Stimulated activated CD4-positive, alpha-beta T cell treated with anti-CD3 and anti-CD28 coated beads, Interleukin-4, amount 100 ng/mL, for 1 hour (primary cell): ENCODE measurements around the gene MID1.

Source experiments
- DNase-seq: peaks from one replicate; pipeline ENCODE4 v3.0.0-alpha.2; 2020

Gene MID1

DNA sequence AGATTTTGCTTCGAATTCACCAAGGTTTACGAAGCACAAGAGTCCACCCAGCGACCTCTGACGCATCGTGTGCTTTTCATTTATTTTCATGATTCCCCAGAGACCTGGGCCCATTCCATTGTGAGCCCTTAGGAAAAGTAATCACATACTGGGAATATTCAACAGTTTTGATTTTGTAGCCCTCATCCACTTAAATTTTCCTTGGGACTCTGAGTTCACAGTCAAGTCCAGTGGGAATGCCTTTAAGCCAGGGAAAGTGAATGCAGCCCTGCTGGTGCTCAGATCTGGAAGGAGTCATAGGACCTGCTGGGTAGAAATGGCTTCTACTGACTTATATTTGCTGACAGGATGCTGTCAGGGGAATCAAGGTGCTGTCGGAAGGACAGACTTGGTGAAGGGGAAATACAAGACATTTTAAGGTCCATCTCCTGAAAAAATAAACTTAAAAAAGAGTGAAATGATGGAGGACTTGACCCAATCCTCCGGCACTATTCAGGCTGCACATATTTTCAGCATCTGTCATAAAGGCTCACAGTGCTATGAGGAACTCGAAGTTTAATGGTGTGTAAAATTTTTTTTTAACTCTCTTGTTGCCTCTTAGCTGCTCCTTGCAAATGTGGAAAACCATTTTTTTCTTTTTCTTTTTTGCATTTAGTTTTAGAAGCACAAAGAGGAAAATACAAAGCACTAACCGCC lies 204.9 kb downstream of the MID1 start:
- no peak for DNase-seq

DNA sequence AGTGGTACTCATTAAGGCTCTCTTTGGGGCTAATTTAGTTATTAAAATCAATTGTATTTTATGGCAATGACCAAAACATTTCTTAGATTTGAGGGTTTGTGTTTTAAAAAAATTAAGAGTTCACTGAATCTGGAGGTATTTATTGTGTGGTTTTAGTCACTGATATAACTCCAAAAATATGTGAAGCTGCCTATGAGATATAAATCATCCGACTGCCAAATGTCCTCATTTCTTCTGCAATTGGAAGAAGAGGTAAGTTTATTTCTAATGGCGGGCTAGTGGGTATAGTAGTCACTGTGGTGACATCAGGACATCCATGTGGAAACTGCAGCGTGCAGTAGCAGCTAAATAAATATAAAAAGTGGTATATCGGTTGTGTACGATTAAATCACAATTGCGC lies 205.5 kb downstream of the MID1 start:
- no peak for DNase-seq

DNA sequence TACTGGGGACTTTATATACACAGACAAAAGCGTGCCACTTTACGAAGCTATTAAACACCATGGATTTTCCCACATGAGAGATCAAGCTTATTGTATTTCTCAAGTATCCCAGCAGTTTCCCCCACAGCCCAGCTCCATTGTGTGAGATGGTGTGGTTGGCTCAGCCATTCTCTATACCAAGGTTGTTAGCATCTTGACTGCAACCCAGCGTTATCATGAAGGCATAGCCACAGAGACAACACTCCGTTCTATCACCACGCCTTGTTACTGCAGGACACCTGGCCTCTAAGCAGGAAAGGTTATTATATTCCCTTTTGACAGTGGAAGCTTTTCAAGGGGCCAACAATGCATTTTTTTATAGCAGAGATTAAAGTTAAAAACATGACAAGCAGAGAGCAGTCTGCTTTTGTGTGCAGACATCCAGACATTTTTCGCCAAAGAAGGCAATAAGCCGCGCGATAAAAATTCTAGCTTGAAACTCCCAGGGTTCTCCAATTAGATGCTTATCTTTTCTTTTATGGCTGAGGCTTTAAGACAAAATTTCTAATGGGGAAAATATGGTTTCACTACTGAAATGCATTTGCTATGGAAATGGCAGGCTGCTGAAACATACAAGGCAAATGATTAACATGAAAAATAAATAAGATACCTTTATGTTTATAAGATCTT lies 206.1 kb downstream of the MID1 start:
- DNase-seq, result no peak

DNA sequence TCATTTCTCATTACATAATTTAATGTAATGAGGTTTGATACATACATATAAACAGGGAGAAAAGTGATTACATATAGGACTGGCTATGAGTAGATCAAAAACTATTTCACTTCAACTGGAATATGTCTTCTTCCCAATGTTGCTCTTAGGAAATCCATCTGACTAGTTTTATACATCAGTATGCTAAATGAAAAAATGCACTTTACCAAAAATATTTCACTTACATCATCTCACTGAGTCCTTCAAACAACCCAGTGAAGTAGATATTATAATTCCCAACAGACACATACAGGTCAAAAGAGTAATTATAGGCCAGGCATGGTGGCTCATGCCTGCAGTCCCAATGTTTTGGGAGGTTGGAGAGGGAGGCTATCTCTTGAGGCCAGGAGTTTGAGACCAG lies 215.9 kb downstream of the MID1 start:
- no peak for DNase-seq

DNA sequence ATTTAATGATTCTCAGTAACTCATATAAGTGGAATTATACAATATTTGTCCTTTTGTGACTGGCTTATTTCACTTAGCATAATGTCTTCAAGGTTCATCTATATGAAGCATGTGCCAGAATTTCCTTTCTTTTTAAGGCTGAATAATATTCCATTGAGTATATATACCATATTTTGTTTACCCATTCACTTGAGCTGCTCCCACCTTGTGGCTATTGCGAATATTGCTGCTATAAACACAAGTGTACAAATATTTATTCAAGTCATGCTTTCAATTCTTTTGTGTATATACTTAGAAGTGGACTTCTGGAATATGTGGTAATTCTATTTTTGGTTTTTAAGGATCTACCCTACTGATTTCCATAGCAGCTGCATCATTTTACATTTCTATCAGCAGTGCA lies 219.1 kb downstream of the MID1 start:
- no peak for DNase-seq

DNA sequence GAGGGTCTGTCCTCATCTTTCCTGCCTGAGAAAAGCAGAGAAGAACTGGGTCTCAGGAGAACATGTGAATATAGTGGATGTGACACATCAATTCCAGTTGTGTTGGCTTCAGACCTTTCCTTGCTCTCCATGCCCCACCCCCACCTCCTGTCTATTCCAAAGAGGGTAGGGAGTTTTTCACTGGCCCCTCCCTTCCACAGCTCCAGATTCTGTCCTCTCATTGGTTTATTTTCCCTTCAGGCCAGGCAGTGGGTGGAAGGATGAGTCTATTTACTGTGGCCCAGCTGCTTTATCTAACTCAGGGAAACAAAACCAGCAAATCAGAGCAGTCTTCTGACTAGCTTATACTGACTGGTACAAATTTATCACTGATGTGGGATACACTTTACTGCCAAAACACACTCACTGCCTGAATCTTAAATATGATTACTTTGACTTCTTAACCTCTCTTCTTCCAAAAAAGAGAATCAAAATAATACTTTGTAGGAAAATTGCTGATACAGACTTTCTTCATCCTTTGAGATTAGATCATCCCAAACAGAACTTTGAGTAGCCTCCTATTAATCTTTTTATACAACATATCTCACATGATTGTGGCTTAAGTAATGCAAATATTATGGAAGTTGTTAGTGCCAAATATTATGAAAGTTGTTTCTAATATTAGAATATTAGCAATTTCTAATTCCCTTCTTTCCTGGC lies 221.2 kb downstream of the MID1 start:
- no peak for DNase-seq

DNA sequence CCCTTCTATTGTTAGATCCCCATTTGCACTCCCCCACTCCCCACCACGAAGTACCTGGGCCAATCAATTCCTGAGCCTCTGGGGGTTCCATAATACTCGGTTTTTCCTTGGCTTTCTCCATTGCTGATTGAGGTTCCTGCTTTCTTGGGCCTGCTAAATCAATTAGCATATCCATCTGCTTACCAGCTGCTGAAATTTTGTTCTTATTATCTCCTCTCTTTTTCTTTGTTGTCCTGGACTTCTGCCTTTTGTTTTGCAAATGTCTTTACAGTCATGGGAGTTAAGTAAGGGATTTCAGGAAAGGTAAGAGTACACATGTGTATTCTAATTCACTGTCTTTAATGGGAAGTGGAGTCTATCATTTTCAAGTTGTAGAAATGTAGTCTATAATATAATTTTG lies 222.2 kb downstream of the MID1 start:
- DNase-seq, result no peak

DNA sequence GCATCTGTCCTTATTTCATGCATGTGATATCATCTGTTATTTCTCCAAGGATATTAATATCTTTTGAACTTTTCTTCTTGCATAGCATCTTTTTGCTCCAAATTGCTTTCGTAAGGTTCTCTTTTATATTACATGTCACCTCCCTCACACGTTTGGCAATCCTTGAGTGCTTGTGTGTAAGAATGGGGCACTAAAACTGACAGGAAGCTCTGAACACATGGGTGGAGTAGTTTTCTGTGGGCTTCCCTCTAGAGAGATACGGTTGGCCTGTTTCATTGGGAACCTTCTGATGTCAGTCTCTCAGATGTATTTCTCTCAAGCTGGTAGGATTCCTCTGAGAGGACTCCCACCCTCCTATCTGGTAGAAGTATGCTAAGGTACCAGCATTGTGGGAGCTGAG lies 223.0 kb downstream of the MID1 start:
- no peak for DNase-seq

DNA sequence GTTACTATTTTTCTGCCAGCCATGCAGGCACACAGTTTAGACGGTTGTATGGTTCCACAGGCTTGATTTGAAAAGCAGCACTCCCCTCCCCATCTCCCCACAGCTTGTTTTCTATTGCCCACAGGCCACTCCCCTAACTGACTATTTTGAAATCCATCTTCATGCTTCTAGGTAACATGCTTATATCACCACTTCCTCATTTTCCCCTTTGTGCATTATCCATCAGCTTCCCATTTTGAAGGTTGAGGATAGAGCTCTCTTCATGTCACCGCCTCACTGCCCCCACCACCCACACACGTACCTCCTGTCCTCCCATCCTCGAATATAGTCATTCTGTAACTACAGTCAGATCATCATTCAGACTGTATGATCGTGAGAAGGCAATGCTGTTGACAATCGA lies 224.7 kb downstream of the MID1 start:
- no peak for DNase-seq
